GM12875 (cell line): ENCODE data around the gene TEX36.
"Not testable (repeated sequence)": the region's sequence is repeated elsewhere in the genome, so short reads cannot be mapped to it uniquely, and the experiment has no call there.

Experiments
- H3K4me3 ChIP-seq: one replicate; pipeline ENCODE4 v1.5.1; 2011; ENCODE audit warnings: low read depth, low read length, control low read depth
- CTCF ChIP-seq: IDR thresholded peaks from 2 replicates; pipeline ENCODE4 v1.5.1; 2011; ENCODE audit warnings: low read depth, mild to moderate bottlenecking, control low read depth, inconsistent platforms, low read length, moderate library complexity, borderline replicate concordance; ENCODE audit not compliant: insufficient read depth

TEX36 gene

GRCh38 chr10:125683063-125683462, at the start of gene TEX36:
TEX36 (minus strand) TSS chr10:125683163; CDS start chr10:125682989, 174 bp downstream.
- no peak for TF ChIP-seq CTCF
- no peak within 1 kb of the TSS for H3K4me3 ChIP-seq

GRCh38 chr10:125727436-125727835, 44.5 kb upstream of the TEX36 start:
- TF ChIP-seq CTCF: no peak
- no peak overlapping the region for H3K4me3 ChIP-seq

- no peak overlapping the region for H3K4me3 ChIP-seq
- no peak for TF ChIP-seq CTCF
Measured at GRCh38 chr10:125726914-125727313, 44.0 kb upstream of the TEX36 start.

GRCh38 chr10:125722811-125723210, 39.8 kb upstream of the TEX36 start:
- H3K4me3 ChIP-seq: no peak overlapping the region
- no peak for TF ChIP-seq CTCF

- no peak for TF ChIP-seq CTCF
- peak overlapping the region; percentile 93 for H3K4me3 ChIP-seq
Measured at GRCh38 chr10:125721035-125721434, 38.1 kb upstream of the TEX36 start.

- TF ChIP-seq CTCF: no peak
- H3K4me3 ChIP-seq: peak overlapping the region; percentile 93
Measured at GRCh38 chr10:125720002-125720382, 37.0 kb upstream of the TEX36 start.

- no peak for TF ChIP-seq CTCF
- peak within 1 kb of the TSS; percentile 93 for H3K4me3 ChIP-seq
Measured at GRCh38 chr10:125719173-125720001, 36.4 kb upstream of the TEX36 start, which contains the start of gene EDRF1. EDRF1 (plus strand) TSS chr10:125719709; CDS start chr10:125719808, 99 bp downstream.

GRCh38 chr10:125714728-125715127, 31.8 kb upstream of the TEX36 start:
- not testable (repeated sequence) for H3K4me3 ChIP-seq
